Glomerular visceral epithelial cell (primary cell): ENCODE measurements around the gene PRM3.

Experiments used
- DNase-seq: peaks from one replicate; pipeline ENCODE4 v3.0.0-alpha.2; 2016; ENCODE audit errors: extremely low spot score

Gene PRM3

GRCh38 chr16:11280616-11281522 is 7.4 kb upstream of the PRM3 start, which contains the start of gene PRM1:
TSS of gene PRM1 (minus strand) at chr16:11281330. CDS start at chr16:11281238, 92 bp downstream.
- DNase-seq, result no peak

GRCh38 chr16:11278681-11279628 is 5.5 kb upstream of the PRM3 start:
- DNase-seq, result no peak

GRCh38 chr16:11277607-11278337 is 4.3 kb upstream of the PRM3 start:
- DNase-seq, result no peak

GRCh38 chr16:11276896-11277593 is 3.6 kb upstream of the PRM3 start:
- DNase-seq, result no peak

- no peak for DNase-seq
Measured at GRCh38 chr16:11276143-11276895, 2.9 kb upstream of the PRM3 start, which contains the start of gene PRM2. TSS of gene PRM2 (minus strand) at chr16:11276480. CDS start at chr16:11276370, 110 bp downstream.

GRCh38 chr16:11274964-11275363 is 1.5 kb upstream of the PRM3 start:
- DNase-seq, result no peak

GRCh38 chr16:11273721-11274324 is 394 bp upstream of the PRM3 start:
- DNase-seq, result no peak

- no peak for DNase-seq
Measured at GRCh38 chr16:11272484-11272883, 945 bp downstream of the PRM3 start.

- DNase-seq, result no peak
Measured at GRCh38 chr16:11271610-11272009, 1.8 kb downstream of the PRM3 start.

GRCh38 chr16:11270602-11271162 is 2.7 kb downstream of the PRM3 start:
- no peak for DNase-seq

- no peak for DNase-seq
Measured at GRCh38 chr16:11268921-11269375, 4.5 kb downstream of the PRM3 start, which contains the start of gene TNP2. TSS of gene TNP2 (minus strand) at chr16:11269325. CDS start at chr16:11269262, 63 bp downstream.

- DNase-seq, result no peak
Measured at GRCh38 chr16:11265124-11265523, 8.3 kb downstream of the PRM3 start.

- DNase-seq, result no peak
Measured at GRCh38 chr16:11264155-11264832, 9.1 kb downstream of the PRM3 start.

- no peak for DNase-seq
Measured at GRCh38 chr16:11263737-11264136, 9.7 kb downstream of the PRM3 start.

GRCh38 chr16:11262915-11263314 is 10.5 kb downstream of the PRM3 start:
- DNase-seq, result no peak

GRCh38 chr16:11260596-11260966 is 12.8 kb downstream of the PRM3 start:
- DNase-seq, result no peak

GRCh38 chr16:11259655-11260595 is 13.5 kb downstream of the PRM3 start:
- DNase-seq, result no peak
